ENCODE data around the gene FOXP1.
"Not testable (repeated sequence)": the region's sequence is repeated elsewhere in the genome, so short reads cannot be mapped to it uniquely, and the experiment has no call there.

The FOXP1 gene

DNA sequence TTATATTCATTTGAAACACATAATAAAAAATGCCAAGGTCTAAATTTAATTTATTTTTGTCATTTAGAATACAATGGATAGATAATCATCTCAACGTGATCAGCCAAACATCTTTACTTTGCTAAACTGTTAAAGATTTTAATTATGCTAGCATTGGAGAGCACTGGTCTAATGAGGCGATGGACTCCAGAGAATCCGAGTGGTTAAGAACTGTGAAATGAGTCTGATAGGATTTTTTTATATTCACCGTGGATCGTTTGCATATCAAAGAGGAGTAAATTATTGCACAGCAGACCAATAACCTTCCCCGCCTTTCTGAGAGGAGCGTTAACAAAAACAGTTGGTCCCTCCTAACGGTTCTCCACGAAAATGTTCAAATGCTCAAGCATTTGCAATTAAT is 540.8 kb downstream of the FOXP1 start:
- DNase-seq = no peak

GRCh38 chr3:71041371-71041770 is 542.2 kb downstream of the FOXP1 start:
- DNase-seq = peak; percentile 83

GRCh38 chr3:71039332-71039731 is 544.2 kb downstream of the FOXP1 start:
- DNase-seq = no peak

DNA sequence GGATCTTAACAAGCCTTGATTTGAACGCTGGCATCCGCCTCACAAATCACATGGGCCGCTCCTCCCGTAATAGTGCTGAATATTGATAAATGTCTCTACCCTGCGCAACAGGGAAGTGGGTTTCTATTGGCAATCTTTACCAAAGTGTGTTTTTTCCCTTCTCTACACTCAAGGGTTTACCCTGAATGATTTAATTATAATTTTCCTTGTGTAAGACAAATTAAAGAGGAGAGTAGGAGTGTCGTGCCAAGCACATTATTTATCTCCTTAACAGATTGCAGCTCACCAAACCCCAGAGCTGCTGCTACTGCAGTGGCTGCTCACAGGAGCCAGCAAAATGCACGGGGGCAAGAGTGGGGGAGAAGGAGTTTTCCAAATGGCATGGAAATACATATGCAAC is 545.8 kb downstream of the FOXP1 start:
- no peak for DNase-seq

DNA sequence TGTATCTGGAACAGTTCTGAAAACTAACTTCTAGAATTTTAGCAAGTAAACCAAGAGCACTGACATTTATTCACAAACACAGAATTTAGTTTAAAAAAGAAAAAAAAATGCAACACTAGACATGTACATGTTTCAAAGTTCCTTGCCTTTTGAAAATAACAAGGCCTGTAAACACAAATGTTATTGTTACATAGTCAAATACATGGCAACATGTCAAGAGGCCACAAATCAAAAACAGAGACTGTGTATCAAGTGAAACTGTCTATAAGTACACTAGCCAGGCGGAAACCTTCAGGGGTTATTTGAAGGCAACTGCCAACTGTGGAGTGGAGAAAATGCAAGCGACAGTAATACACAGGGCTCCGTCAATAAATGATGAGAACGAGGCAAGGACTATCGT is 547.6 kb downstream of the FOXP1 start:
- no peak for DNase-seq

- peak; percentile 44 for DNase-seq
These were observed 548.2 kb downstream of the FOXP1 start for GRCh38 chr3:71035314-71035713.

- DNase-seq = peak; percentile 21
These were observed 549.8 kb downstream of the FOXP1 start for GRCh38 chr3:71033681-71034220.

GRCh38 chr3:71031914-71032521 is 551.5 kb downstream of the FOXP1 start:
- peak; percentile 82 for DNase-seq

DNA sequence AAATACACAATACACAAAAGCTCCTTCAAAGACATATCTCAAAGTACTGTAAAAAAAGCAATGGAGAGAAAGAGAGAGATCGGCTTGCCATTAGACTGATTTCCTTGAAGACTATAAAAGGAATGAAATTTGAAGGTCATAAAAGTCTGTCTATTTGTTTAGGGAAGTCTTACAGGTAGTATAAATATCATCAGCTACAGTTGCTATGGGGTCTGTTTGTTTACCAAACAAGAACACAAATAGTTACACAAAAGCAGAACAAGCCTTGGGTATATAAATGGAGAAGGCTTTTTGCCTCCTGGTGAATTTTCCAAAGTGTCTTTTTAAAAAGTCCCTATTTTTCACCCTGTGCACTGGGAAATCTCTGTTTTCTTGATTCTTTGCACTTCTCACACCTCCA is 552.3 kb downstream of the FOXP1 start:
- no peak for DNase-seq

- DNase-seq = no peak
These were observed 552.8 kb downstream of the FOXP1 start for GRCh38 chr3:71030748-71031147.

- no peak for DNase-seq
These were observed 553.8 kb downstream of the FOXP1 start for GRCh38 chr3:71029770-71030169.

DNA sequence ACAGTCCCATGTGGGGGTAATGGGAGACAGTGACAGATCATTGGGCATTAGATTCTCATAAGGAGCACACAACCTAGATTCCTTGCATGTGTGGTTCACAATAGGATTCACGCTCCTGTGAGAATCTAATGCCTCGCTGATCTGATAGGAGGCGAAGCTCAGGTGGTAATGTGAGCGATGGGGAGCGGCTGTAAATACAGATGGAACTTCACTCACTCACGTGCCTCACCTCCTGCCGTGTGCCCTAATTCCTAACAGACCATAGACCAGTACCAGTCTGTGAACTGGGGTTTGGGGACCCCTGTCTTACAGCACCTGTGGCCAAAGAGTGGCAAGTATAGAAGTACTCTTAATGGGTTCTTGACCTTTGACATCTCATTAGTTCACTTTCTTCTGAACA is 554.7 kb downstream of the FOXP1 start:
- DNase-seq = no peak

GRCh38 chr3:71028184-71028583 is 555.3 kb downstream of the FOXP1 start:
- no peak for DNase-seq

- DNase-seq = peak; percentile 81
These were observed 556.6 kb downstream of the FOXP1 start for GRCh38 chr3:71026634-71027578.

DNA sequence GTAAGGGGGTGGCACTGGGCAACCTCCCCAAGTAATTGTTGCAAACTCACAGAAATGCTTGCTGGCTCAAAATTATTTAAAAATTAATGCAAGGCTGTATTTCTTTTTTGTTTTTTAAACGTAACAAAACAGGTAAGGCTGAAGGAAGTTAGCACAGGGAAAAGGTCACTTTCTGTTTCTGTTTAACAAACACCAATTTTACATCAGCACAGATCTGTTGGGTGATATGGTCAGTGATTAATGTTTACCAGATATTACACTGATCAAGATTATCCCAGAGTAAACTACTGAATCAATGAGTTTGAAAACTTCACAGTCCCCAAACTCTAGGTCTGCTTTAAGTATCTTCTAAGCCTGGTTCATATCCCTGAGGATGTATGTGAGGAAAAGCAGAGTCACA is 558.0 kb downstream of the FOXP1 start:
- no peak for DNase-seq

DNA sequence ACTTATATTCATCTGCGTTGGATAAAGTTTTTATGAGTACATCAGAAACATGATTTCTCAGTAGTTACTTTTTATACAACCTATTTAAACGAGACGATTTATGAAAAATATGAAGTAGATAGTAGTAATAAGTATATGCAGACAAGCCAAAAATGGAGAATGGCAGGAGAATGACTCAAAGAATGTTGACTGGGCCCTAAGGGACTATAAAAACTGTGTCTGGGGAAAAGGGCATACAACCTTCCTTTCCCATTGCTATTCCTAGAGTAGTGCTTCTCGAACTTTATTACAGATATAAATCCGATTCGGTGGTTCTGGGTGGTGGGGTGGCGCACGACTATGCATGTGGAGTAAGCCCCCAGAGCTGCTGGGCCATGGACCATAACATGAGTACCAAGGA is 558.5 kb downstream of the FOXP1 start:
- DNase-seq = no peak

DNA sequence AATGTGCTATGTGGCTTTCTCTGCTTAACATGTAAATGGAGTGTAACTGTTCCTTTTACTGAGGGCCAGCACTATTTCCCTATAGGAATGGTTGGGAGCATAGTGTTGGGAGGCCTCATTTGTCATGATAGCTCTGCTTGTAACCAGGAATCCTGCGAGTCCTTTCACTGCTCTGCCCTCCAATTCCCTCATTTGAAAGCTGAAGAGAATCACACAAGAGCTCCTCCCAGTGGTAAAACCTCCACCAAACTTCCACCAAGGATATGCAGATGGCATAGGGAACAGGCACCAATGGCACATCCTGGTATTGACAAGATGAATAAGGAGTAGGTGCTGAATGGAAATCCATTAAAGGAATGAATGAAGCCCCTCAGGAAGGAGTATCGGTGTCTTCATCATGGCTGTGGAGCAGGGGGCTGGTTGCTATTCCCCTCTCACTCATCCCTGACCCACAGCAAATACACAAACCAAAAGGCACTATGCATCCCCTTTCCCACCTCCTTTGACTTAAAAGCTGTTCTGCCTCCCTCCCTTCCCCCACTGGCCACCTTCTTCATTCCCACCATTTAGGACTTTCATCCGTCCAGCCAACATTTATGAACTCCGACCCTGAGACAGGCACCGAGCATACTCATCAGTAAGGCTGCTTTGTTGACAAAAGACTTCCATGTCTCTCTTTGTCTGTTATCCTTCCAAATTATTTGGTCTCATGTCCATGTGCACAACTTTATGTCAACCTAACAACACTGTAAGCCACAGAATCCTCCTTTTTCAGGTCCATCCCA is 560.8 kb downstream of the FOXP1 start:
- DNase-seq = peak; percentile 50

DNA sequence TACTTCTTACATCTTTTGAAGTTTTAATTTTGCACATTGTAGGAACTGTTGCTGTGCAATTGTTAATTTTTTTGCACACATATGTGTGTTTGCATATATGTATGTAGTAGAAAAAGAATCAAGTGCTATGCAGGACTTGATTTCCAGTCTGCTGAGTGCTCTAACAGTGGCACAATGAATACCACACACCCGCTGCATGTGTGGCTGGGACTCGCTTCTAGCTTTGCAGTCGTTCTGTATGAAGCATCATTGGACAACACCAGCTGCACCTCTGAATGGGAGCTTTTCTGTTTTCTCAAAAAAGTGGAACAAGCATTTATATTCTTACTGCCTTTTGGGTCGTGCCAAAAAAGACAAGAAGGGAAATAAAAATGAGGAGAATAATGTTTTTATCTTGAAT is 564.7 kb downstream of the FOXP1 start:
- DNase-seq = no peak

DNA sequence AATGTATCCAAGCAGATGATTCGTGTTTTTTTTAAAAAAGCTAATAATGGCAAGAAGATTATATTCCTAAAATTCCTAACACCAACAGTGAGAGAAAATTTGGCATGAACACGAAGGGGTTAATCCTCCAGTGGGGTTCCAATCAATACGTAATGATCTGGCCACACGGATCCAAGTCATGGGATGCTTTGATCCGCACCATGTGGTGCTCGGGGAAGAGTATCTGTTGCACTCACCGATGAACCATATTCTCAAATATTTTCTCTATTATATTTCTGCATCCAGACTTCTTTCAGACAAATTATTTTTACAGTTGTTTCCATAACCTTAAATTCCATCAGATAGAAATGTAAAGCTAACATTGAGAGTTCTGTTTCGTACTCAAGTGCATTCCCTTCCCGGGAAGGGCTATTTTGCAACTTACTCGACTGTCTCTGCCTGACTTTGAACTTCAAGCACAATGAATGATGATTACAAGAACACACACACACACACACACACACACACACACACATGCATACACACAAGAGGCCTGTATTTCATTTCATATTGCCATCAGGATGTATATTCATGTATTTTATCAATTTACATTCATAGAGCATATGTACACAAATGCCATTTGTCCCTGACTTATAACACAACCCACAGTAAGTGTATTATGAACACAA is 567.2 kb downstream of the FOXP1 start:
- no peak for DNase-seq

DNA sequence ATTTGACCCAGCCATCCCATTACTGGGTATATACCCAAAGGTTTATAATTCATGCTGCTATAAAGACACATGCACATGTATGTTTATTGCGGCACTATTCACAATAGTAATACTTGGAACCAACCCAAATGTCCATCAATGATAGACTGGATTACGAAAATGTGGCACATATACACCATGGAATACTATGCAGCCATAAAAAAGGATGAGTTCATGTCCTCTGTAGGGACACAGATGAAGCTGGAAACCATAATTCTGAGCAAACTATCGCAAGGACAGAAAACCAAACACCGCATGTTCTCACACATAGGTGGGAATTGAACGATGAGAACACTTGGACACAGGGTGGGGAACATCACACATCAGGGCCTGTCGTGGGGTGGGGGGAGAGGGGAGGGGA is 568.9 kb downstream of the FOXP1 start:
- not testable (repeated sequence) for DNase-seq

GRCh38 chr3:71012971-71013370 is 570.6 kb downstream of the FOXP1 start:
- no peak for DNase-seq

- DNase-seq = no peak
These were observed 571.8 kb downstream of the FOXP1 start for GRCh38 chr3:71011565-71012287.

Measured in NCI-H69 (cell line).